RKO (cell line): ENCODE data around the gene KCNMA1.
A peak's percentile ranks its signal among the peaks of the same experiment; 100 is the strongest.

ENCODE experiments used
- DNase-seq: peaks from one replicate; pipeline ENCODE4 v3.0.0-alpha.2; 2016; ENCODE audit warnings: low spot score

Gene KCNMA1

DNA sequence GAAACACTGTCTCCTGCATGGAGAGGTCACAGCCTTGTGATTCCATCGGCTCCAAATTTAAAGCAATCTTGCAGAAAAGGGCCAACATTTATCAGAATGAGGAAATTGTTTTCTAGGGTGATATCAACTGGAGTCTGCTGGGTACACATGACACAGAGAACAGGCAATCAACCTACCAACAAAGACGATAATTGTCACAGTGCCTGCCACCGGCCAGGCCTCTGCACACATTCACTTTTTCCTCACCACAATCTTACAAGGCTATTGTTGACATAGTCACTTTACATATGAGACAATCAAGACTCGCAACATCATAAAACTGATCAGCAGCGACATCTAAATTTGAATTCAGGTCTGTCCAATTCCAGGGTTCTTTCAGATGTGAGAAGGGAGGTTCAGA lies 189.4 kb downstream of the KCNMA1 start:
- DNase-seq = no peak

DNA sequence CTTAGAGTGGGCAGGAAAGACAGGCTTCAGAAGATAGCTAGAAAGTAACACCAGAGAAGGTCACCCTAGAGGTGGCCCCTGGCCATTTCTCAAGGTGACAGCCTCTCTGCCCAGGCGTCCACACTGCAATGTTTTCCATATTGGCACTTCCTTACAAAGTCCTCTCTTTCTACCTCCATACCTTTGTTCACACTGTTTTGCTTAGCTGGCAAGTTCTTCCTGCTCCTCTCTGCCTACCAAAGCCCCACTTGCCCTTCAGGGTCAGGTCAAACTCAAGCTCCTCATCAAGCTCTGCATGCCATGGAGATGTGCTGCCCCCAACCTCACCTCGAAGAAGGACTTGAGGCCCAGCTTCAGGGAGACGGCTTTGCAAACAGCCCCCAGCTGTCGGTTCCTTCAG lies 190.9 kb downstream of the KCNMA1 start:
- DNase-seq = no peak

DNA sequence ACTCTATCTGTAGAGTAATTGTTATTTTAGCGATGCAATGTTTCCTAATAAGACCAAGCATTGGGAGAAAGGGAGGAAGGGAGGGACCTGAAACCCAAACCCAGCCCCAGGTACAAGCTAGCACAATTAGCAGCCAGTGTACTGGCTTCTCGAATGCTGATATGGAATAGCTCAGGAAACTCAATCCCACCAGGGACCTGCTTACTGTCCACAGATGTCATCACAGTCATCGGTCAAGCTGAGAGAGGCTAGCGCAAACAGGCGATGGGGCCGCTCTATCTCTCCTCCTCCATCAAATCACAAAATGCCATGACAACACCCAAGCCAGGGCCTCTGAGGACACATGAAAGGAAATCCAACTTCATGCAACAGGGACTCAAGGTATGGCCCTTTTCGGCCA lies 192.1 kb downstream of the KCNMA1 start:
- DNase-seq = no peak

DNA sequence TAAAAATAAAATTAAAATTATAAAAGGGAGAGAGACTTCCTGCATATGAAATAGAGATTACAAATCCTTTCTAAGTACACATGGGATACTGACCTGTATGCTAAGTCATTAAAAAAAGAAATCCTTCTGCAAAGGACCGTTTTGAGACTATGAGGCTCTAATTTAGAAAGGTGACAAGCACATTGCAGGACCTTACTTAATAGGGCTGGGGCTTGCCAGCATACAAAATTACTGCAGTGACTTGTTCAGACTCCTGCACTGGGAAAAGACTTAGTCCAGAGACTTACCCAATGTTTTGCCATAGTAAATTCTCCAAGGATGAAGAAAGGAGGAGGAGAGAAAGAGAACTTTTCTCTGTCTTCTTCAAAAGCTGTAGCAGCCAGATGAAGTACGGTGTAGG lies 193.6 kb downstream of the KCNMA1 start:
- DNase-seq = no peak

DNA sequence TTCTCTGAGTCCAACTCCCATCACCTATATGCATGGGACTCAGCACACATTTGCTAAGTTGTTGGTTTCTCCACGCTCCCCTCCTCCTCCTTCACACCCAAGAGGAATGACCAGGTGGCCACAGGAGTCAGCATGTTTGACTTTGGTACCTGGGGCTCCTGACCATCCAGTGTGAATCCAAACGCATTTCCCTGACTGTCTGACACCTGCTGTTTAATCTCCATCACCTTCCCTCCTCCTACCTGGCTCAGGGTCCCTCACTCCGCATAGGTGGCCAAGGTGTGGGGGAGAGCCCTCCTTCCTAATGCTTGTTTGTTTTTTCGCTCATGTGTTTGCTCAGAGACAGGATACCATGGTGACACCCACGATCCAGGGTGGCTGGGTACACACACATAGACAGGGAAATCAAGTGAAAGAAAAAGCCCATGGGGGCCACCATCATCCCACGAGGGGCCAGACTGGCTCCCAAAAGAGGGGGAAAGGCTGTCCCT lies 194.9 kb downstream of the KCNMA1 start:
- DNase-seq = no peak

DNA sequence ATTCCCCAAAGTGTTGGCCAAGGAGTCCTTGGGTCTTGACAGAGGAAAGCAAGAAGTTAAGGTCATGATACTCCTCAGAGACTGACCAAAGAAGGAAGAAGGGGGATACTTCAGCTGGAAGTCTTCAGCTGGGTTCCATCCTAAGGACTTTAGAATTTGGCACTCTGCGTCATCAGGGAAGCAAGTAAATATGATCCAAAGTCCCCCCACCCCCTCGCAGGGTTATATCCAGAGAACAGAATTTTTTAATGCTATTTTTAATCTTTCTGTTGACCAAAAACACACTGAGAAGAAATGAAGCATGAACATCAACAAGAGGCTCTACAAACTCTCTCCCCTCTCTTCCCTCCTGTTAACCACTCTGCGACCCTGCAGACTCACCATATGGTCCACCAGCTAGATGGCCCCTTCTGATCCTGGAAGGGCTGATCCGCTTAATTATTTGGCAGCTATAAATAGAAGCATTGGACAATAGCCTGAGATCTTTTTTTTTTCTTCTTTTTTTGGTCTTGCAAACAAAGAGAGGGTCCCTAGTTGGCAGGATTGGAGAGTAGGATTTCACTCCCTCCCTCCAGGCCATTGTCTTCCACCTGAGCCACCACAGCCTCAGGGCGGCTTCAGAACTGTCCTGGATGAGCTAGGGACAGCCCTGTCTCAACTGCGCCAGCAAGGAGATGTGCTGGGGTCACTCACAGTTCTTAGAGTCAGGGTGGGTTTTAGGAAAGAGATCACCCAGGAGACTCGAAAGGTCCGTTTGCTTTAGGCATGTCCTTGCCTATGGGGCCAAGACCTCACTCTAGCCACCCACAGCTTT lies 196.0 kb downstream of the KCNMA1 start:
- DNase-seq = no peak

DNA sequence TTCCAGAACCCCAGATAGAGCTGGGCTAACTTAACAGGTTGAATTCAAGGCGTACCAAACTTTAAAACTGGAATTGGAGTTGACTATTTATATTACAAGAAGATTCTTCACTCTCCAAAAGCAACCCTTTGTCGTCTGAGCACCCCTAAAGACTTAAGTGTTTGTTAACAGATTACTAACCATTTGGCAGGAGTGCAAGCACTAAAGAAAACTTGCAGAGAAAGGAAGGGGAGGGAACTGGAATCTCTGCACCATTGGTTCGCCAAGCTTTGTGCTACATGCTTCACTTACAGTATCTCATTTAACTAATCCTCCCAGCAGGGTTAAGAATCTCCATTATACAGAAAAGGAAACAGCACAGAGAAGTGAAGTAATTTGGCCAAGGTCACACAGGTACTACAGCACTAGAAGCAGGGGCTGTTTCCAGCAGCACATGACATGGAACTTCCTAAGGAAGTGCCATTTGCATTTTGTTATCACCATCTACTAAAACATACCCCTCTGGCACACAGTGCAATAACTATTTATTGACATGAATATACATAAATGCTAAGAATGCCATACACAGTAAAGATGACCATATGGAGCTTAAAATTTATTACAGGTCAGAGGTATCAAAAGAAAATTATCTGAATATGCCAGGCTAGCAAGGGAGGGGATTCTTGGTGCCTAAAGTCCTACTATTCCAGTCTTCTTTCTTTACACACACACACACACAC lies 201.2 kb downstream of the KCNMA1 start:
- no peak for DNase-seq

DNA sequence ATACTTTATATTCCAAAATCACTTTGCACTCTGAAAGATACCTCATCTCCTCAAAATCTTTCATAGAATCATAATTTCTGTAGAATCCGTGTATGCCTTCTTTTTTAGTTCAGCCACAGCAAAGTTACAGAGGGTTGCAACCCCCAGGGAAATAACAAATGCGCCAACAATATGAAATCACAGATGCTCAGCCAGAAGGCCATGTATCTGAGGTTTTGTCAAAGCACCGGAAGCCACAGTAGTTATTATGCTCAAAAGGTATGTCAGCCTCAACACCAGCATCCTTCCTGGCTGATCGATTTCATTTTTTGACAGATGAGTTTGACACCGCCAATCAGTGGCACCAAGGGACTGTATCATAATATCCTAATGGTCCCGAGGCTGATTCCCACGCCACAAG lies 204.1 kb downstream of the KCNMA1 start:
- DNase-seq = no peak

DNA sequence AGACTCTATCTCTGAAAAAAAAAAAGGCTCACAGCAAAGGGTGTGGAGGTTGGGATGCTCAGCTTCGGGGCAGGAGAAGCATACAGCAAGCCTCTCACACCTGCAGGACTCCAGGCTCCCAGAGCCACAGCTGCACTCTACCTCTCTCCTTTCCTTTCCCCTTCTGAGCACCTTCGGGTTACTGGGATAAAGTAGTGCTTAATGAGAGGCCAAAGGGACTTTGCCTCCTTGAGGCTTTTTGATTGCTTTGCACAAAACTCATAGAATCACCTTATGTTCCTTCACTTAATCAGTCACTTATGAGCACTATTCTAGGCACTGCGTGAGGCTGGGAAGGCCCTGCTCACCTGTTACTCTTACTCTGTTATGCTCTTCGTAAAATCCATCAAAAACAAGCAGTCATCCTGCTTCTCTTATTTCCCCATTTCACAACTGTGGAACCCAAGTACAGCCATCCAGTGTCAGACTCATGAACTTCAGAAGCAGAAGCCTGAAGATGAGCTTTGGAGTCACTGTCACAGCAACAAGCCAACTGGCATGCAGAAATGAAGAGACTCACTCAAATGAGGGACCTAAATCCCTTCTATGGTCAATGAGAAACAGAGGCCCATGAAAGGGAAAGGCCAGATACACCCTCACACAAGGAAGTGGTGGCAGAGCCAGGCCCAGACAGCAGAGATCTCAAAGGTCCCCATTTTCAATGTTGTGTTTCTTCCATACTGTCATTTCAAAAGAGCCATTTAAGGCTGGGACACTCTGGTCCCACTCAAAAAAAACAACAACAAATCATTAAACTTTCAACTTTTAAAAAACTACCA lies 205.4 kb downstream of the KCNMA1 start:
- no peak for DNase-seq

DNA sequence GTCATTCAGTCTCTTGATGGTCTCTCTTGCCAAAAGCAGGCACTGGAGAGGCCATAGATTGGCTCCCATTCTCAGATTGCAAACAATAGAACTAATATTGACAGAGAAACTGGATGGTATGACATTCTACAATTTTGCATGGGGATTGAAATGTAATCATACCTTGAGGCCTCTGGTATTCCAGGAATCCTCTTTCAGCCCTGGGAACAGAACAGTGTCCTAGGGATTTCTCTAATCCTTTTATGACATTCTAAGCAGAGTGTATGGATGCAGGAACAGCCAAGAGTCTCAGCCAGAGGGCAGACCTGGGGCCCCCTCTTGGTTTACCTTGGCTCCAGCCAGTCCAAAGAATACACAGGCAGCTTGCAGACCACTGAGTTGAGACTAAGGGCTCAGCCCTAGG lies 206.4 kb downstream of the KCNMA1 start:
- DNase-seq = no peak

DNA sequence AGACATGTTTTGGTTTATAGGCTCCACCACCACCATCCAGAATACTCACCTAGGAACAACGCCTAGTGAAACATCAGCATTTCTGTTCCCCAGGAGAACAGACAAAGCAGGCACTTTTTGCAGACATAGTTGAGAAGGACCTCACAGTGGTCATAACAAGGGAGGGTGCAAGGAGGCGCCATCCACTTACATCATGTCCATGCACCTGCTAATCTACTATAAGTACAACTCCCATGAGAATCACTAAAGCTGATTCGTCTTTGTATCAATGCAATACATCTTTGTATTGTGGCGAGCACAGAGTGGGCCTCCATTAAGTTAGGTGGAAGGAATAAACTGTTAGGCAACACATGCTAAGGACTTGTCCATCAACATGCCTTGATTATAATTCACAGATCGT lies 207.1 kb downstream of the KCNMA1 start:
- no peak for DNase-seq

DNA sequence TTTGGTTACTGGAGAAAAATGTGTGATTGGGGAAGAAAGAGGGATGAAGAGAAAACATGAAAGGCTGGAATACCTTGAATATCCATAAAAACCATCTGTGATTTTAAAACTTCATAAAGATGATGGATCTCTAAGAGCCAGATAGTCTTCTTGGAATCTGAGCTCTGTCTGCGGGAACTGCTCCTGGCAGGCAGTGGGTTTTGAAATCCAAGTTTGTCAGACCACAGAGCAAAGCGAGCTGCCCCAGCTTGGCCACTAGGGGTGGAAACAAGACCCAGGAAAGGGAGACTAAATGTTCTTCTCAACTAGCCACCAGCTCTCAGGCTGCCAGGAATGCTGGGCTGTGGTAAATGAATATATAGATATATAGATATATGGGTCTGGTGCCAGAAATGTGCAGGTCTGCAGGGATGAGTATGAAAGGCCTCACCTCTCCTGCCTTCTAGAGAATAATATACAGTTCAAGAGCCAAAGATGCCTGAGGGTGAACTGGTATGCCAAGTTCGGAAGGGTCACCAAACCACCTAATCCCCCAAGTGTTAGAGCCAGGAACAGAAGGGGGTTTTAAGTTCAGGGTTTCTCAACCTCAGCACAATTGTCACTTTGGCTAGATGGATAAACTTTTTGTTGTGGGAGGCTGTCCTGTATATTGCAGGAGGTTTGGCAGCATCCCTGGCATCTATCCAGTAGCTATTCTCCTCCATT lies 208.8 kb downstream of the KCNMA1 start:
- peak; percentile 35 for DNase-seq

DNA sequence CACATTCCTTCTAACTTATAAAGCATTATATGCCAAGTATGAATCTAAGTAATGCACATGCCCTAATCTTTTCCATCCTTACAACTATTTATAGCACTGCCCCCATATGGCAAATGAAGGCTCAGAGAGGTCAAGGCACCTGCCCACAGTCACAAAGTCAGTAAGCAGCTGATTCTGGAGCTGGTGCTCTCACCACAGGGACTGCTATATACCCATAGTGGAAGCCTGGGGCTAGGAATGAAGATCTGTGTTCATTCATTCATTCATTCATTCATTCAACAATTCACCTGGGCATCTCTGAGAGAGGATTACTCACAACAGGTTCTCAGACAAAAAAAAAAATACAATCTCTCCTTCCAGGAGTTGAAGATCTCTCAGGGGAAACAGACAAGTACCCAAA lies 213.4 kb downstream of the KCNMA1 start:
- no peak for DNase-seq

DNA sequence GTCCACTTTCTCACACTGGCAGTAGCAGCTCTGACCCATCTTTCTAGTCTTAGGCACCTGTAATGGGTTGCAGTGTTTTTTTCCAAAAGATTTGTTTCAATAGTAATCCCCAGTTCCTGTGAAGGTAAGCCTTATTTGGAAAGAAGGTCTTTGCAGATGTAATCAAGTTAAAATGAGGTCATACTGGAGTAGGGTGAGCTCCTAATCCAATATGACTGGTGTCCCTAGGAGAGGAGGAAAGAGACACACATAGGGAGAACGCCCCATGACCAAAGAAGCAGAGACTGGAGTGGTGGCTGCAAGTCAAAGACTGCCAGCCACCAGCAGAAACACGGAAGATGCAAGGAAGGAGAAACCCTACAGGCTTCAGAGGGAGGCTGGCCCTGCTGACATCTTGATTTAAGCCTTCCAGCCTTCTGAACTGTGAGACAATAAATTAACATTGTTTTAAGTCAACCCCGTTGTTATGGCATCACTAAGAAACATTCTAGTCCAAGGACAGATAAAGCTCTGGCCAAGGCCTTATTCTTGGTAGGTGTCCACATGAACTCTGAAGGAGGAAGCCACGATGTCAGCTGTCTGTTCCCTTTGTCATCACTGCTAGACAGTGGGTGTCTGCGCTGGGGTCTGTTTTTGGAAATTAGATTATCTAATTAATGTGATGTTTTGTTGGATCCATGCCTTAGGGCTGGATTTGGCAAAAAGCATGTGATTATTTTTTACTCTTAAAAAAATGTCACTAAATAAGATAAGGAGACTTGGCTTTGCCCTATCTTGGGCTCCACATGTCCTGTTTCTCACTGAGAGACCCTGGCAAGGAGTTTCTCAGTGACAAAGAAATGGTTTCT lies 214.9 kb downstream of the KCNMA1 start:
- no peak for DNase-seq

DNA sequence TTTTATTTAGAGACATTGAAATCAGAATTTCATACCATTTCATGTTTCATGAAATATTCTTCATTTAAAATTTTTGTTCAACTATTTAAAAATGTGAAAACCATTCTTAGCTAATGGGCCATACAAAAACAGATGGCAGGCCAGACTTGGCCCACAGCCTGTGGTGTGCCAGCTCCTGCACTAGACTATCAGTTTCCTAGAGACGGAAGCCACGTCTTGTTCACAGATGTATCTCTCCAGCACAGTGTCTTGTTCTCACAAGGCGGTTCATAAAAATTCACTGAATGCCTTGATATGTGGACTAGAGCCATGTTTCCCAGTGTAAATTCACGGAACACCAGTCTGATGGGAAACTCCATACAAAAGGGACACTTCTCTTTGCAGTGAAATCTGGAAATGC lies 216.0 kb downstream of the KCNMA1 start:
- DNase-seq = no peak

DNA sequence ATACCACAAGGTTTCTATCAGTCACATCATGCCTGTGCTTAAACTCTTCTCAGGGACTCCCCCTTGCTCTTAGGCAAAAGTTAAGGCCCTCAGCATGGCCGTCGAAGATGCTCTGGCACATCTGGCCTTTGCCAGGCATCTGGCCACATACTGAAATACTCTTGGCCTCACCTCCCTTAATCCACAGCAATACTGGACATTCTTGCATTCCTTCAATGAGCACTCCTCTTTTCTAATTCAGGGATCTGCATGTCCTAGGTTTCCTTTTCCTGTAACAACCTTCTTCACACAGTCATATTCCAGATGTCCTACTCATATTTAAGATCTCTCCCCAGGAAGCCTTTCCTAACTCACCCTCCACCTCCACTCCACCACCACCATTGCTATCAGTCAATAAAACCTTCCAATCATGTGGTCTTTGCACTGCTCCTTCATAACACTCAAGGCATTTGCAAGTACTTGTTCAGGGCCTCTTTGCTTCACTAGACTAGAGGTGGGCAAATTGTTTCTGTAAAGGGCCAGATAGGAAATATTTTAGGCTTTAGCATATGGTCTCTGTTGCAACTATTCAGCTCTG lies 216.6 kb downstream of the KCNMA1 start:
- DNase-seq = no peak

DNA sequence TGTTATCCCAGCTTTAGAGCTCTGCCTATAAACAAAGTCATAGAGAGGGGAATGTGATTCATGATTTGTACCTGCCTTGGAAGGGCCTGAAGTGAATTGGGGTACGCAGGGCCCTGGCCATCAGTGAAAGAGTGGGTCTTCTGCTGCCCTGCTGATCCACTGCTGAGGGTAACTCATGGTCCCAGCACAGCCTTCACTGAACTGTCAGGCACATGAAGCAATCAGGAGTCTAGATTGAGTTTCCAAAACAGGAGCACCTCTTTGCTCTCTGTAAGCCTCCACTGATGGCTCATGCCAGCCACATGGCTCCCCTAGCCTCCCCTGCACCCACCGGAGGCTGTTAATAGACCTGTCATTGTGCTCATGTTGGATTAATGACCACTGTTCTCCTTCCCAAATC lies 217.6 kb downstream of the KCNMA1 start:
- DNase-seq = no peak

DNA sequence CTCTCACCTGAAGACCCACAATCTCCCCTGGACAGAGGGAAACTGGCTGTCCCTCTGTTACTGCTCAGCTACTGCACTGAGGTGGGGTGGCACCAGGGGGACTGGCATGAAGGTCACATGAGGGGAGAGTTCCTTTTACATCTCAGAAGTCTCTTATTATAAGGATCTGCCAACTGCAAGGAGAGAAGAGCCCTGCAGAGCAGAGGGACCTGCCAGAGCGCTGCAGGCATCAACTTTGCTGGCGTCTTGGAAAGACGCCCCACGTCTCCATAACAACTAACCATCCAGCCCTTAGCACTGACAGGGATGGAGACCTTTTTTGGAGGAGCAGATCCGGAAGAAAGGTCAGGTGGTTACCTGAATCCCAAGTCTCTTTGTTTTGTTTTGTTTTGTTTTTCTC lies 218.6 kb downstream of the KCNMA1 start:
- DNase-seq = no peak

DNA sequence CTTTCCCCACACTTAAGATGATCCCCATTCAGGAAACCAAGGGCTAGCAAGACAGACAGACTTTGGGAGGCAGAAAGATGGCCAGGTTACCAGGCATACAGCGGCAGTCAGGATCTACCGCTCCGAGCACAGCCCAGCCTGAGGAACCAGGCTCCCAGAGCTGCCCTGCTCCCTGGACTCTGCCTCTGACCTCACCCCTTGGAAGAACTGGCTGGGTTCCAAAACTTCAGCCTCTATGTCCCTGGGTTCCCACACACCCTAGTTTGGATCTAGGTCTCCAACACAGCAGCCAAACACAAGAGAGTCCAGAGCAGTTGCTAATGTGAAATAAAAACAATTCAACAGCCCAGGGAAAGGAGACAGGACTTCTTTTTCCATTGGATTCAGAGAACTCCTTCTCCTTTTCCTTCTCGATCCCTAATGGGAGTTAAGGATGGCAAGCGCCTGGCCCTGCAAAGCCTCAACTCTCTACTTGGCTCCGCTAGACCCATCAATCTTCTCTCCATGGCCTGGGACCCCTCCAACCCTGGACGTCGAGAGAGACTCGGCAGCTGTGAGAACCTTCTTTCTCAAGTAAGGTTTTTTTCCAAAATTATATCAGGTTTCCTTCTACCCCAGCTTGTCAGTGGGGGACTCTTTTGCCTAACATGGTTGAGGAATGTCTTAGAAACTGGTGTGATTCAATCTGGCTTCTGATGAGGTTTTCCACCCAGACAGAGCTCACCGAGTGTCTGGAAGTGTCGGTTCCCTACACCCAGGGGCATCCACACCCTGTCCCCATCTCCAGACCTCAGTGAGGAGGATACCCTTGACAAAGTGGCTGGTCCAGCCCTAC lies 219.6 kb downstream of the KCNMA1 start:
- DNase-seq = no peak

DNA sequence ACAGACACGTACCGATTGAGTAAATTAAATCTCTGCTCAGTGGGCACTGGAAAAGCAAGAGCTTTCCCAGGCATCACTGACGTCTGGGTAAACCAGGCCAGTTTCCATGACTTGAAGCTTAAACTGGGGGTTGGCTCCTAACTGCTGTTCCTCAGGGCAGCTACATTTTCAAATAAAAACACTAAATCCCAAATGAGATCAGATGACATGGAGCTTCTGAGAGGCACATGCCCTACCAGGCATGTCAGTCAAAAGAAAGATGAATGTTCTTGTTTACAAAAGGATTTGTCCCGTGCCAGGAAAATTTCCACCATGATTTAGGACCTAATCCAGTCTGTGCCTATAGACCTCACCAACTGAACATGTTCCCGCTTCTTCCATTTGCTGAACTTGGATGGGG lies 220.2 kb downstream of the KCNMA1 start:
- no peak for DNase-seq
